WERI-Rb-1 (cell line): ENCODE data around the gene ARID3A.

Experiments used
- DNase-seq: peaks from one replicate; pipeline ENCODE4 v3.0.0-alpha.2; 2020
- H3K27ac ChIP-seq: fragments of 250-450 bp; sonication (Bioruptor Pico); 2 replicates; pipeline ENCODE4 v1.5.1; 2020; ENCODE audit warnings: mild to moderate bottlenecking, moderate library complexity
- H3K27me3 ChIP-seq: fragments of 250-450 bp; sonication (Bioruptor Pico); 2 replicates; pipeline ENCODE4 v1.5.1; 2021; ENCODE audit warnings: mild to moderate bottlenecking, low read depth, moderate library complexity; ENCODE audit not compliant: insufficient read depth, severe bottlenecking
- H3K36me3 ChIP-seq: fragments of 250-450 bp; sonication (Bioruptor Pico); 2 replicates; pipeline ENCODE4 v1.5.1; 2020; ENCODE audit warnings: mild to moderate bottlenecking, moderate library complexity
- H3K4me3 ChIP-seq: 2 replicates; pipeline ENCODE4 v1.5.1; 2011; ENCODE audit warnings: low read depth, mild to moderate bottlenecking, control low read depth, low read length
- H3K9me3 ChIP-seq: fragments of 250-450 bp; sonication (Bioruptor Pico); 2 replicates; pipeline ENCODE4 v1.5.1; 2021; ENCODE audit warnings: mild to moderate bottlenecking, moderate library complexity; ENCODE audit not compliant: severe bottlenecking
- CTCF ChIP-seq: IDR thresholded peaks from 2 replicates; pipeline ENCODE4 v1.5.1; 2011; ENCODE audit warnings: low read depth, mild to moderate bottlenecking, control low read depth, inconsistent platforms, low read length

Gene ARID3A

DNA sequence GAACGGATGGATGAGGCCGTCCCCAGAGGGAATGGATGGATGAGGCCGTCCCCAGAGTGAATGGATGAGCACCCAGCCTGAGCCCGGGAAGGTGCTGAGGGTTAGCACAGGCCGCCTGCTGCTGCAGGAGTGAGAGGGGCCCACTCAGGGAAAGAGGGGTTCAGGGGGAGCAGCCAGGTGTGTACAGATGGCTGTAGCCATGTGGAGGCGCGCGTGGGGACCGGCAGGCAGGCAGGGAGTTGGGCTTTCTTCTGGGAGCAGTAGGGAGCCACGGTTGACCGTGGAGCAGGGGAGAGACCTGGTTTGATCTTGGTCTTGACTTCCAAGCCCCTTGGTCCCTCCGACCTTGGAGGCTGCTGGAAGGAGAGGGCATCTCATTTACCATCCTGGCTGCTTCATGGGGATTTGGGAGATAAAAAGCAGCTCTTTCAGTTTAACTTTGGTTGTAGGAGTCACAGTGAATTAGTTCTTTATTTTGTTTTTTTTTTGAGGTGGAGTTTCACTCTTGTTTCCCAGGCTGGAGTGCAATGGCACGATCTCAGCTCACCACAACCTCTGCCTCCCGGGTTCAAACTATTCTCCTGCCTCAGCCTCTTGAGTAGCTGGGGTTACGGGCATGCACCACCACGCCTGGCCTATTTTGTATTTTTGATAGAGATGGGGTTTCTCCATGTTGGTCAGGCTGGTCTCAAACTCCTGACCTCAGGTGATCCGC lies 24.7 kb downstream of the ARID3A start:
- DNase-seq, result no peak
- Histone ChIP-seq H3K4me3 (no peak overlapping the region), H3K27ac (no peak overlapping the region), H3K27me3 (no peaks in the 10 kb centered on the region), H3K9me3 (no peaks in the 10 kb centered on the region), H3K36me3 (peaks cover 13% of the 10 kb centered on the region)
- TF ChIP-seq CTCF, result no peak

DNA sequence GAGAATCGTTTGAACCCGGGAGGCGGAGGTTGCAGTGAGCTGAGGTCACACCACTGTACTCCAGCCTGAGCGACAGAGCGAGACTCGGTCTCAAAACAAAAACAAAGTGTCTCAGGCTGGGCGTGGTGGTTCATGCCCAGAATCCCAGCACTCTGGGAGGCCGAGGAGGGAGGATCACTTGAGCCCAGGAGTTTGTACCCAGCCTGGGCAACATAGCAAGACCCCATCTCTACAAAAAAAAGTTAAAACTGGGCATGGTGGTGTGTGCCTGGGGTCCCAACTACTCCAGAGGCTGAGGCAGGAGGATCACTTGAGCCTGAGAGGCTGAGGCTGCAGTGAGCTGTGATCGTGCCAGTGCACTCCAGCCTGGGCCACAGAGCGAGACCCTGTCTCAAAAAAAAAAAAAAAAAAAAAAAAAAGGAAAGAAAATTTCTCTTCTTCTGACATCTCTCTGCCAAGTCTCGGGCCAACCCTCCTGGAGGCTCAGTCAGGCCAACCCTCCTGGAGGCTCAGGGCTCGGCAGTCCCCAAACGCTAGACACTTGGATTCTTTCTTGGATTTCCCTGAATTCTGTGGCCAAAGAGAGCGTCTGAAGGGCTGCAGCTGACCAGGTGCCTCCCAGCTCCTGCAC lies 26.3 kb downstream of the ARID3A start:
- H3K36me3 ChIP-seq, result peaks cover 11% of the 10 kb centered on the region
- no peaks in the 10 kb centered on the region for H3K9me3 ChIP-seq
- no peaks in the 10 kb centered on the region for H3K27me3 ChIP-seq
- no peak for DNase-seq
- no peak for TF ChIP-seq CTCF
- H3K27ac ChIP-seq, result no peak overlapping the region
- no peak overlapping the region for H3K4me3 ChIP-seq

- no peak overlapping the region for H3K27ac ChIP-seq
- no peak for DNase-seq
Measured at GRCh38 chr19:952680-953444, 27.0 kb downstream of the ARID3A start.

DNA sequence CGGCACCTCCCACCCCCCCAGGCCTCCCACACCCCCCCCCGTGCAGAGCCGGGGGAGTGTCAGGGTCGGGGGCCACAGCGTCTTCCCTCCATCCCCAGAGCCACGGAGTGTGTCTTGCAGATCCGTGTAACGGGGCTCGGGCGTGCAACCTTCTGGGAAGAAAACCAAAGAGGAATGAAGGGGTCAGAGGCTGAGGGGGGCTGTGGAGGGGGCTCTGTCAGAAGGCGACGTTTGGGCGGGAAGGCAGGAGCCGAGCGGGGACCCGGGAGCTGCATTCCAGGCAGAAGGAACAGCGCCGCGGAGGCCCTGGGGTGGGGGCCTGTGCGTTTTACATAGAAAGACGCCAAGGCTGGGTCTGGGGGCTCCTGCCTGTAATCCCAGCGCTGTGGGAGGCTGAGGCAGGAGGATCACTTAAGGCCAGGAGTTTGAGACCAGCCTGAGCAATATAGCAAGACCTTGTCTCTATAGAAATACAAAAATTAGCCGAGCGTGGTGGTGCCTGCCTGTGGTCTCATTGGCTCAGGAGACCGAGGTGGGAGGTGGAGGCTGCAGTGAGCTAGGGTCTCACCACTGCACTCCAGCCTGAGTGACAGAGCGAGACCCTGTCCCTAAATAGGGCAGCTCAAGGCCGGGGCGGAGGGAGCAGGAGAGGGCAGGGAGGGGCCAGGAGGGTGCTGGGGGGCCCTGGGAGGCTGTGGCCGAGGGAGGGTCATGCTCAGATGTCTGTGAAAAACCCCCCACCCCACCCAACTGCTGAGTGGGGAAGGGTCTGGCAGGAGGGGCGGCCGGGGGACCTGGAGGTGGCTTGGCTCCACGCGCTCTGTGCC lies 27.8 kb downstream of the ARID3A start:
- H3K27ac ChIP-seq, result no peak overlapping the region
- DNase-seq, result no peak
- H3K4me3 ChIP-seq, result no peak overlapping the region
- no peaks in the 10 kb centered on the region for H3K27me3 ChIP-seq
- H3K9me3 ChIP-seq, result no peaks in the 10 kb centered on the region
- TF ChIP-seq CTCF, result no peak
- no peaks in the 10 kb centered on the region; the same call in 1 of the 2 replicates for H3K36me3 ChIP-seq

More at GRCh38 chr19:952680-953444, 27.0 kb downstream of the ARID3A start:
- no peaks in the 10 kb centered on the region for H3K27me3 ChIP-seq
- no peak overlapping the region for H3K4me3 ChIP-seq
- no peak for TF ChIP-seq CTCF
- H3K9me3 ChIP-seq, result no peaks in the 10 kb centered on the region
- H3K36me3 ChIP-seq, result peaks cover 5% of the 10 kb centered on the region

GRCh38 chr19:954272-954671 lies 28.4 kb downstream of the ARID3A start:
- Histone ChIP-seq H3K27me3 (no peaks in the 10 kb centered on the region), H3K4me3 (no peak overlapping the region)
- no peak for DNase-seq

More at GRCh38 chr19:954272-954671, 28.4 kb downstream of the ARID3A start:
- TF ChIP-seq CTCF, result no peak
- H3K27ac ChIP-seq, result no peak overlapping the region
- peaks cover 4% of the 10 kb centered on the region; the same call in 1 of the 2 replicates for H3K36me3 ChIP-seq
- no peaks in the 10 kb centered on the region for H3K9me3 ChIP-seq
